Left forelimb (tissue), 1 donor: ENCODE results near the gene COL13A1.

ENCODE experiments used
- DNase-seq: peaks from one replicate; pipeline ENCODE4 v3.0.0-alpha.2; 2018; ENCODE audit warnings: low spot score

COL13A1 gene

GRCh38 chr10:69801434-69802315 lies at the start of gene COL13A1:
COL13A1 (plus strand) TSS chr10:69801906; CDS start chr10:69802424, 518 bp downstream.
- peak; percentile 73 for DNase-seq

GRCh38 chr10:69752479-69752878 lies 49.2 kb upstream of the COL13A1 start:
- no peak for DNase-seq

- no peak for DNase-seq
Observed at GRCh38 chr10:69756279-69756678, 45.4 kb upstream of the COL13A1 start.

- no peak for DNase-seq
Observed at GRCh38 chr10:69757206-69757552, 44.5 kb upstream of the COL13A1 start.

- no peak for DNase-seq
Observed at GRCh38 chr10:69757553-69758309, 44.0 kb upstream of the COL13A1 start.

- DNase-seq: no peak
Observed at GRCh38 chr10:69758310-69758728, 43.4 kb upstream of the COL13A1 start.

GRCh38 chr10:69759641-69760040 lies 42.1 kb upstream of the COL13A1 start:
- no peak for DNase-seq

- no peak for DNase-seq
Observed at GRCh38 chr10:69760072-69760471, 41.6 kb upstream of the COL13A1 start.

- DNase-seq: no peak
Observed at GRCh38 chr10:69761320-69761719, 40.4 kb upstream of the COL13A1 start.

- peak; percentile 82 for DNase-seq
Observed at GRCh38 chr10:69766161-69766910, 35.4 kb upstream of the COL13A1 start.

- no peak for DNase-seq
Observed at GRCh38 chr10:69767793-69768192, 33.9 kb upstream of the COL13A1 start.

- DNase-seq: no peak
Observed at GRCh38 chr10:69768386-69768785, 33.3 kb upstream of the COL13A1 start.

GRCh38 chr10:69769395-69769992 lies 32.2 kb upstream of the COL13A1 start:
- no peak for DNase-seq

GRCh38 chr10:69772933-69773704 lies 28.6 kb upstream of the COL13A1 start:
- DNase-seq: no peak

- no peak for DNase-seq
Observed at GRCh38 chr10:69774596-69774995, 27.1 kb upstream of the COL13A1 start.

GRCh38 chr10:69780077-69780476 lies 21.6 kb upstream of the COL13A1 start:
- DNase-seq: no peak

- DNase-seq: no peak
Observed at GRCh38 chr10:69781576-69781975, 20.1 kb upstream of the COL13A1 start.

- no peak for DNase-seq
Observed at GRCh38 chr10:69783515-69783914, 18.2 kb upstream of the COL13A1 start.

- DNase-seq: no peak
Observed at GRCh38 chr10:69786791-69787190, 14.9 kb upstream of the COL13A1 start.

- no peak for DNase-seq
Observed at GRCh38 chr10:69787681-69788080, 14.0 kb upstream of the COL13A1 start.

GRCh38 chr10:69789164-69789576 lies 12.5 kb upstream of the COL13A1 start:
- no peak for DNase-seq
